KMS-11 (cell line): Measurements from ENCODE around the gene ADAMTS2.

ENCODE experiments used
- H2AFZ ChIP-seq: fragments of 200-600 bp; sonication (generic); 2 replicates; pipeline ENCODE4 v1.6.1; 2016; ENCODE audit warnings: antibody characterized with exemption, mixed run types, low read depth
- H3K27ac ChIP-seq: fragments of 200-600 bp; sonication (generic); 2 replicates; pipeline ENCODE4 v1.6.1; 2016; ENCODE audit warnings: mild to moderate bottlenecking, mixed run types
- H3K27me3 ChIP-seq: fragments of 200-600 bp; sonication (generic); 2 replicates; pipeline ENCODE4 v1.6.1; 2017; ENCODE audit warnings: mild to moderate bottlenecking, low read depth, mixed run types, moderate library complexity; ENCODE audit not compliant: insufficient read depth
- H3K36me3 ChIP-seq: fragments of 200-600 bp; sonication (generic); 2 replicates; pipeline ENCODE4 v1.6.1; 2017; ENCODE audit warnings: mild to moderate bottlenecking, mixed run types; ENCODE audit not compliant: insufficient read depth
- H3K4me1 ChIP-seq: fragments of 200-600 bp; sonication (generic); 2 replicates; pipeline ENCODE4 v1.6.1; 2016; ENCODE audit warnings: mild to moderate bottlenecking, low read depth, mixed run types; ENCODE audit not compliant: poor library complexity, severe bottlenecking
- H3K4me2 ChIP-seq: fragments of 200-600 bp; sonication (generic); 2 replicates; pipeline ENCODE4 v1.7.0; 2016; ENCODE audit warnings: mild to moderate bottlenecking, mixed run types
- H3K4me3 ChIP-seq: fragments of 200-600 bp; sonication (generic); IDR thresholded peaks from 2 replicates; pipeline ENCODE4 v1.6.1; 2017; ENCODE audit warnings: low read depth, low read length, mixed read lengths; ENCODE audit not compliant: insufficient read depth
- H3K79me2 ChIP-seq: fragments of 200-600 bp; sonication (generic); 2 replicates; pipeline ENCODE4 v1.6.1; 2016; ENCODE audit warnings: low read depth, mixed run types; ENCODE audit not compliant: insufficient read depth
- H3K9ac ChIP-seq: fragments of 200-600 bp; sonication (generic); 2 replicates; pipeline ENCODE4 v1.6.1; 2016; ENCODE audit warnings: mild to moderate bottlenecking, mixed run types
- H4K20me1 ChIP-seq: fragments of 200-600 bp; sonication (generic); 2 replicates; pipeline ENCODE4 v1.6.1; 2016; ENCODE audit warnings: mild to moderate bottlenecking, mixed run types; ENCODE audit not compliant: insufficient read depth
- TF ChIP-seq, protein P1 (sequence below): fragments of 200-600 bp; sonication (generic); conservative IDR thresholded peaks from 2 replicates; pipeline ENCODE4 v1.6.1; 2017; ENCODE audit warnings: low read depth, mild to moderate bottlenecking, antibody characterized with exemption, low read length, moderate library complexity, mixed read lengths

The ADAMTS2 gene

DNA sequence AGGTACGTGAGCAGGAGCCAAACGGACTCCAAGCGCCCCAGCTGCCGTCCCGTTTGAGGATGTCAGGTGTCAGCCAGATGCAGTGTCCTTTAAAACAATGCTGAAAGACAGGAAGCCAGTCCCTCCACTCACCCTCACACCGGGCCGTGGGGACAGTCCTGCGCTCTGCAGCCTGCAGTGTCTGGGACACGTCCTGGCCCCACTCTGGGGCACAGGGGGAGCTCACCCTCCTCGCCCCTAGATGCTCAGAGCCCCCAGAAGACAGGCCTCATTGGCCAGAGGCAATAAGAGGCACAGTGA, 205.4 kb downstream of the ADAMTS2 start:
- Histone ChIP-seq H2AFZ (no peak overlapping the region), H3K4me2 (no peak overlapping the region), H3K27me3 (no peaks in the 10 kb centered on the region), H3K27ac (no peak overlapping the region), H3K79me2 (no peaks in the 10 kb centered on the region), H4K20me1 (no peaks in the 10 kb centered on the region), H3K4me1 (no peaks in the 10 kb centered on the region), H3K36me3 (no peaks in the 10 kb centered on the region), H3K9ac (no peak overlapping the region), H3K4me3 (no peak overlapping the region)
- TF ChIP-seq, protein P1, sequence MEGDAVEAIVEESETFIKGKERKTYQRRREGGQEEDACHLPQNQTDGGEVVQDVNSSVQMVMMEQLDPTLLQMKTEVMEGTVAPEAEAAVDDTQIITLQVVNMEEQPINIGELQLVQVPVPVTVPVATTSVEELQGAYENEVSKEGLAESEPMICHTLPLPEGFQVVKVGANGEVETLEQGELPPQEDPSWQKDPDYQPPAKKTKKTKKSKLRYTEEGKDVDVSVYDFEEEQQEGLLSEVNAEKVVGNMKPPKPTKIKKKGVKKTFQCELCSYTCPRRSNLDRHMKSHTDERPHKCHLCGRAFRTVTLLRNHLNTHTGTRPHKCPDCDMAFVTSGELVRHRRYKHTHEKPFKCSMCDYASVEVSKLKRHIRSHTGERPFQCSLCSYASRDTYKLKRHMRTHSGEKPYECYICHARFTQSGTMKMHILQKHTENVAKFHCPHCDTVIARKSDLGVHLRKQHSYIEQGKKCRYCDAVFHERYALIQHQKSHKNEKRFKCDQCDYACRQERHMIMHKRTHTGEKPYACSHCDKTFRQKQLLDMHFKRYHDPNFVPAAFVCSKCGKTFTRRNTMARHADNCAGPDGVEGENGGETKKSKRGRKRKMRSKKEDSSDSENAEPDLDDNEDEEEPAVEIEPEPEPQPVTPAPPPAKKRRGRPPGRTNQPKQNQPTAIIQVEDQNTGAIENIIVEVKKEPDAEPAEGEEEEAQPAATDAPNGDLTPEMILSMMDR, result no peak

GRCh38 chr5:179139111-179139935, 205.9 kb downstream of the ADAMTS2 start:
- H3K27me3 ChIP-seq, result no peaks in the 10 kb centered on the region
- no peak overlapping the region for H3K9ac ChIP-seq
- H4K20me1 ChIP-seq, result no peaks in the 10 kb centered on the region
- H2AFZ ChIP-seq, result no peak overlapping the region
- no peaks in the 10 kb centered on the region for H3K36me3 ChIP-seq
- no peaks in the 10 kb centered on the region for H3K4me1 ChIP-seq
- H3K27ac ChIP-seq, result no peak overlapping the region
- TF ChIP-seq, protein P1, result no peak
- H3K4me2 ChIP-seq, result no peak overlapping the region
- H3K4me3 ChIP-seq, result no peak overlapping the region
- H3K79me2 ChIP-seq, result no peaks in the 10 kb centered on the region

GRCh38 chr5:179138568-179138925, 206.7 kb downstream of the ADAMTS2 start:
- Histone ChIP-seq H4K20me1 (no peaks in the 10 kb centered on the region), H3K27ac (no peak overlapping the region), H3K79me2 (no peaks in the 10 kb centered on the region), H2AFZ (no peak overlapping the region), H3K36me3 (no peaks in the 10 kb centered on the region), H3K4me3 (no peak overlapping the region), H3K27me3 (no peaks in the 10 kb centered on the region), H3K4me2 (no peak overlapping the region), H3K4me1 (no peaks in the 10 kb centered on the region), H3K9ac (no peak overlapping the region)
- TF ChIP-seq, protein P1, result no peak

DNA sequence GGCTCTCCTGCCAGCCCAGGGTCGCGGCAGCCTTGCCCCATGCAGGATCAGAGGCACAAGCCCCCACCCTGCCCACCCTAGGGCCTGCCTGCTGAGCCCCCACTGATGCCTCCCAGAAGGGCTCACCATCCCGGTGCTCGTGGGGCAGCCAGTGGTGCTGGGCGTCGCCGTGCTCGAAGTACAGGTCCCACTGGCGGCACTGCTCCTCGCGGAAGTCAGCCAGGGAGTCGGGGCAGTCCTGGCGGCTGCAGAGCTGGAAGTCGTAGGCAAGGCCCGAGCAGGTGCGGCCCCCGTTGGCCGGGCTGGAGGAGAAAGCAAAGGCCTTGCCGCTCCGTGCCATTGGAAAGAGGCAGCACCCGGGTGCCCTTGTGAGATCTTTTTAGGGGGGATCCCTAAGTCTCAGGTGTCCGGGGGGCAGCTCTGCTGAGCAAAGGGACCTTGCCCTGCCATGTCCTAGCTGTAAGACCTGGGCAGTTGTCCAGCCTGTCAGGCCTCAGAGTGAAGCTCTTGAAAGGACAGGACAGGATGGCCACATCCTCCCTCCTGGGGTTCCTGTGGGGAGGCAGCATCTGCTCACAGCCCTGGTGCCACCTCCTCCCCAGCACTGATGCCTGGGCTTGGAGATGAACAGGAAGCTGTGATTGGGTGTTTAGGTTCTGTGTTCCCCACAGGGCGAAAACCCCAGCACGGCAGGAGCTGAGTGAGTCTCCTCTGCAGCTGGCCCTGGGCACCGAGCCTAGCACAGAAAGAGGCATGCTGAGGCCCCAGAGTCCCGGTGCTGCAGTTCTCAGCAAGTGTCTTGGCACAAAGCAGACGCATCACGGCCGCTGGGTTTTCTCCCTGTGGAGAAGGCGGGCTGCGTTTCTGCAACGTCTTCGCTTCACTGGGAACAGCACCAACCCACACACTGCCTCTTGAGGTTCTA, 207.4 kb downstream of the ADAMTS2 start:
- Histone ChIP-seq H3K9ac (no peak overlapping the region), H3K36me3 (no peaks in the 10 kb centered on the region), H4K20me1 (no peaks in the 10 kb centered on the region), H3K4me1 (no peaks in the 10 kb centered on the region), H3K4me2 (no peak overlapping the region), H3K4me3 (no peak overlapping the region), H3K27me3 (no peaks in the 10 kb centered on the region), H2AFZ (no peak overlapping the region), H3K27ac (no peak overlapping the region), H3K79me2 (no peaks in the 10 kb centered on the region)
- TF ChIP-seq, protein P1, result no peak
